HCT116 (cell line): ENCODE measurements around the gene HLA-DPB1. TPM values are rescaled to one million over a fixed set of nuclear protein-coding genes. Genes with fewer than 3 reads are reported as not detected.

ENCODE experiments used
- ATAC-seq: fragments of 200-7000 bp; cut with Tn5 transposase; 2 replicates; pipeline ENCODE4 v1.9.1; 2020; ENCODE audit warnings: mild to moderate bottlenecking, moderate library complexity
- BruUV-seq: library from RNA; stranded (reverse); fragments of 400-500 nt; replicated peaks from 2 replicates; lab custom pipeline; 2021; lab: Mats Ljungman, UMichigan
- CTCF ChIA-PET: fragments of 300-600 bp; sonication (Branson Sonifier 250); formaldehyde crosslinking; loops from one replicate; lab custom pipeline; 2021; ENCODE audit warnings: antibody characterized with exemption; lab: Charles Lee
- POLR2A ChIA-PET: fragments of 300-600, 350-600 bp; sonication (Branson Sonifier 250); formaldehyde crosslinking; loops from one replicate; lab custom pipeline; 2021; ENCODE audit warnings: antibody characterized with exemption; lab: Charles Lee
- RAD21 ChIA-PET, 2 experiments: fragments of 300-600 bp; sonication (Branson Sonifier 250); formaldehyde crosslinking; loops; one replicate each; lab custom pipeline; 2023; ENCODE audit warnings: low total read pairs in 2 of 2; ENCODE audit not compliant: uncharacterized antibody in 2 of 2, unreplicated experiment in 2 of 2, low non-redundant PET in 1 of 2; lab: Charles Lee
- DNase-seq: peaks from one replicate; pipeline ENCODE4 v3.0.0-alpha.2; 2010; ENCODE audit warnings: low read depth, low spot score
- H2AFZ ChIP-seq: fragments of 200-600 bp; shearing (Covaris generic), sonication (generic); 2 replicates; pipeline ENCODE4 v1.6.1; 2017; ENCODE audit warnings: low read depth, mixed run types, mixed read lengths, antibody characterized with exemption, low read length; ENCODE audit not compliant: poor library complexity, severe bottlenecking
- H3K27ac ChIP-seq: 2 replicates; pipeline ENCODE4 v1.5.1; 2012; ENCODE audit warnings: low read depth, low read length
- H3K27me3 ChIP-seq: fragments of 200-600 bp; sonication (generic); 2 replicates; pipeline ENCODE4 v1.6.1; 2016; ENCODE audit warnings: mixed run types, low read length, mixed read lengths; ENCODE audit not compliant: insufficient read depth
- H3K36me3 ChIP-seq, 2 experiments: fragments of 200-500 bp in 1 of 2; fragments of 200-600 bp in 1 of 2; sonication (Bioruptor generic) in 1 of 2; sonication (generic) in 1 of 2; 2 replicates each; pipeline versions ENCODE4 v1.5.1 to v1.6.1; 2014 to 2016; ENCODE audit warnings: low read length in 2 of 2, inconsistent platforms in 1 of 2, mixed read lengths in 1 of 2, mixed run types in 1 of 2; ENCODE audit not compliant: insufficient read depth in 2 of 2, control insufficient read depth in 1 of 2
- H3K4me1 ChIP-seq, 2 experiments: fragments of 200-600 bp in 1 of 2; sonication (generic) in 1 of 2; 2 replicates each; pipeline versions ENCODE4 v1.5.1 to v1.6.1; 2012 to 2017; ENCODE audit warnings: low read length in 2 of 2, inconsistent platforms in 1 of 2, mild to moderate bottlenecking in 1 of 2, mixed read lengths in 1 of 2, mixed run types in 1 of 2, moderate library complexity in 1 of 2; ENCODE audit not compliant: insufficient read depth in 2 of 2, control insufficient read depth in 1 of 2
- H3K4me2 ChIP-seq: fragments of 200-600 bp; sonication (generic); 2 replicates; pipeline ENCODE4 v1.6.1; 2017; ENCODE audit warnings: mixed run types, low read length, mixed read lengths
- H3K4me3 ChIP-seq, 2 experiments: fragments of 200-600 bp in 1 of 2; sonication (generic) in 1 of 2; replicated peaks in 1 of 2; 2 replicates each; pipeline ENCODE4 v1.5.1; 2011 to 2016; ENCODE audit warnings: low read length in 2 of 2, control low read depth in 1 of 2, low read depth in 1 of 2, mild to moderate bottlenecking in 1 of 2, mixed read lengths in 1 of 2, mixed run types in 1 of 2
- H3K79me2 ChIP-seq: fragments of 200-600 bp; sonication (generic); 2 replicates; pipeline ENCODE4 v1.6.1; 2017; ENCODE audit warnings: mild to moderate bottlenecking, mixed run types, low read length, moderate library complexity, mixed read lengths; ENCODE audit not compliant: insufficient read depth
- H3K9ac ChIP-seq: fragments of 200-600 bp; sonication (generic); 2 replicates; pipeline ENCODE4 v1.6.1; 2016; ENCODE audit warnings: low read length, mixed read lengths
- H3K9me2 ChIP-seq: fragments of 200-600 bp; sonication (generic), shearing (Covaris generic); 2 replicates; pipeline ENCODE4 v1.6.1; 2017; ENCODE audit warnings: mixed run types, mild to moderate bottlenecking, moderate library complexity; ENCODE audit not compliant: insufficient read depth
- H3K9me3 ChIP-seq, 2 experiments: fragments of 200-500 bp in 1 of 2; fragments of 200-600 bp in 1 of 2; sonication (Bioruptor generic) in 1 of 2; sonication (generic) in 1 of 2; 2 replicates each; pipeline ENCODE4 v1.6.1; 2014 to 2017; ENCODE audit warnings: low read length in 2 of 2, mixed read lengths in 2 of 2, inconsistent platforms in 1 of 2, low read depth in 1 of 2, mild to moderate bottlenecking in 1 of 2, mixed run types in 1 of 2, moderate library complexity in 1 of 2; ENCODE audit not compliant: control insufficient read depth in 1 of 2, insufficient read depth in 1 of 2
- H4K20me1 ChIP-seq: fragments of 200-600 bp; sonication (generic), shearing (Covaris generic); 2 replicates; pipeline ENCODE4 v1.6.1; 2017; ENCODE audit warnings: mixed run types, mild to moderate bottlenecking, moderate library complexity; ENCODE audit not compliant: insufficient read depth
- EGR1 ChIP-seq: IDR thresholded peaks from 2 replicates; pipeline ENCODE4 v1.6.1; 2012; ENCODE audit warnings: low read depth
- ELF1 ChIP-seq: IDR thresholded peaks from 2 replicates; pipeline ENCODE4 v1.6.1; 2012; ENCODE audit warnings: low read depth, borderline replicate concordance
- EZH2 ChIP-seq: fragments of 200-600 bp; sonication (generic); IDR thresholded peaks from 2 replicates; pipeline ENCODE4 v1.6.1; 2017; ENCODE audit warnings: antibody characterized with exemption, mixed run types
- JUND ChIP-seq: IDR thresholded peaks from 2 replicates; pipeline ENCODE4 v1.6.1; 2012
- POLR2AphosphoS5 ChIP-seq: IDR thresholded peaks from 2 replicates; pipeline ENCODE4 v1.6.1; 2011; ENCODE audit warnings: mild to moderate bottlenecking, low read depth, low read length, moderate library complexity
- YY1 ChIP-seq: IDR thresholded peaks from 2 replicates; pipeline ENCODE4 v1.6.1; 2011; ENCODE audit warnings: low read length, low read depth, moderate library complexity, mild to moderate bottlenecking; ENCODE audit not compliant: insufficient replicate concordance; ENCODE audit errors: extremely low read depth
- ZBTB33 ChIP-seq: IDR thresholded peaks from 2 replicates; pipeline ENCODE4 v1.6.1; 2011; ENCODE audit warnings: mild to moderate bottlenecking, low read length, moderate library complexity; ENCODE audit not compliant: insufficient replicate concordance; ENCODE audit errors: extremely low read depth
- intact Hi-C: fragments of 100-400 bp; cut with micrococcal nuclease; formaldehyde crosslinking; loops from 2 replicates; pipeline ENCODE4 v1.10.0; 2022
- total RNA-seq: library from RNA; stranded (reverse); gene quantifications from one replicate; pipeline ENCODE4 v1.2.1, GENCODE V29; 2021; ENCODE audit not compliant: unreplicated experiment
- TF ChIP-seq, protein P1 (sequence below), 3 experiments: fragments of 200-600 bp in 1 of 3; sonication (generic) in 1 of 3; IDR thresholded peaks in 2 of 3; conservative IDR thresholded peaks in 1 of 3; 2 replicates each; pipeline ENCODE4 v1.5.1; 2012 to 2017; ENCODE audit warnings: low read depth in 2 of 3, low read length in 2 of 3, antibody characterized with exemption in 1 of 3, borderline replicate concordance in 1 of 3, control low read depth in 1 of 3, mild to moderate bottlenecking in 1 of 3, mixed read lengths in 1 of 3, mixed run types in 1 of 3, moderate library complexity in 1 of 3; ENCODE audit not compliant: insufficient read depth in 1 of 3

Gene HLA-DPB1
- total RNA-seq, 1 experiment from 2014 or later = 1.5 TPM

GRCh38 chr6:33052627-33053026 is 23.2 kb upstream of the HLA-DPB1 start (continued):
- TF ChIP-seq, protein P1, sequence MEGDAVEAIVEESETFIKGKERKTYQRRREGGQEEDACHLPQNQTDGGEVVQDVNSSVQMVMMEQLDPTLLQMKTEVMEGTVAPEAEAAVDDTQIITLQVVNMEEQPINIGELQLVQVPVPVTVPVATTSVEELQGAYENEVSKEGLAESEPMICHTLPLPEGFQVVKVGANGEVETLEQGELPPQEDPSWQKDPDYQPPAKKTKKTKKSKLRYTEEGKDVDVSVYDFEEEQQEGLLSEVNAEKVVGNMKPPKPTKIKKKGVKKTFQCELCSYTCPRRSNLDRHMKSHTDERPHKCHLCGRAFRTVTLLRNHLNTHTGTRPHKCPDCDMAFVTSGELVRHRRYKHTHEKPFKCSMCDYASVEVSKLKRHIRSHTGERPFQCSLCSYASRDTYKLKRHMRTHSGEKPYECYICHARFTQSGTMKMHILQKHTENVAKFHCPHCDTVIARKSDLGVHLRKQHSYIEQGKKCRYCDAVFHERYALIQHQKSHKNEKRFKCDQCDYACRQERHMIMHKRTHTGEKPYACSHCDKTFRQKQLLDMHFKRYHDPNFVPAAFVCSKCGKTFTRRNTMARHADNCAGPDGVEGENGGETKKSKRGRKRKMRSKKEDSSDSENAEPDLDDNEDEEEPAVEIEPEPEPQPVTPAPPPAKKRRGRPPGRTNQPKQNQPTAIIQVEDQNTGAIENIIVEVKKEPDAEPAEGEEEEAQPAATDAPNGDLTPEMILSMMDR (IDR thresholded peaks at IDR 0.05 in 2 of 3, conservative IDR thresholded peaks at IDR 0.05 in 1 of 3; ENCODE audit: borderline replicate concordance in 1 of 3, insufficient read depth in 1 of 3, low read depth in 2 of 3, low read length in 2 of 3) = no peak
- TF ChIP-seq EZH2 (no peak), JUND (no peak), YY1 (no peak)

DNA sequence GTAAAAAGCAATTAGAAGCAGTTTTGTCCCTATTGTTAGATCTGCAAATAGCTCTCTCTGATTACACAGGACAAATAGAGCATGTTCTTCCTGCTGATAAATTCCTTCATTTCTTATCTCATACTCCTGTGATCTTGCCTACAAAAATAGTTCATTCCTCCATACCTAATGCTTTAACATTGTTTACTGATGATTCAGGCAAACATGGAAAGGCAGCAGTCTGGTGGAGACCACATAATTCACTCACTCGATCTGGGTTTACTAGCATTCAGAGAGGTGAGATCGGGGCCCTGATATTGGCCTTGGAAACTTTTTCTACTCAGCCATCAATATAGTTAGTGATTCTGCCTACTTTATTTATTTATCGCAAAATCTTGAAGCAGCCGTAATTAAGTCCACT is 22.6 kb upstream of the HLA-DPB1 start:
- peaks cover 6% of the 10 kb centered on the region; the same call in 1 of the 2 replicates for H3K27me3 ChIP-seq
- H3K36me3 ChIP-seq = no peaks in the 10 kb centered on the region
- H3K4me1 ChIP-seq = no peaks in the 10 kb centered on the region
- intact Hi-C loops = no loop called here
- H3K79me2 ChIP-seq = no peaks in the 10 kb centered on the region
- RAD21 ChIA-PET = no interaction called here
- TF ChIP-seq EGR1 = no peak
- TF ChIP-seq ELF1 = no peak
- TF ChIP-seq ZBTB33 = no peak
- TF ChIP-seq POLR2AphosphoS5 = no peak
- ATAC-seq = no peak
- H3K9me2 ChIP-seq = no peaks in the 10 kb centered on the region
- no TSS peak for BruUV-seq
- POLR2A ChIA-PET = no interaction called here
- no peaks in the 10 kb centered on the region for H4K20me1 ChIP-seq
- no peak overlapping the region for H3K9ac ChIP-seq
- H3K4me3 ChIP-seq = no peak overlapping the region
- CTCF ChIA-PET = no interaction called here
- no peaks in the 10 kb centered on the region for H3K9me3 ChIP-seq
- H2AFZ ChIP-seq = no peak overlapping the region
- no peak overlapping the region for H3K27ac ChIP-seq
- no peak for DNase-seq
- H3K4me2 ChIP-seq = no peak overlapping the region
